Naive thymus-derived CD8-positive, alpha-beta T cell (primary cell): ENCODE data around the gene ABCA12. TPM values are rescaled to one million over a fixed set of nuclear protein-coding genes. Genes with fewer than 3 reads are reported as not detected.

Source experiments
- ATAC-seq, 2 donors: fragments of 150-1000 bp; cut with Tn5 transposase in 1 of 2; sonication (Bioruptor Pico), chemical (Tn5 transposase) in 1 of 2; 1 replicate in 1 of 2; 2 replicates in 1 of 2; pipeline ENCODE4 v1.10.0; 2021; ENCODE audit warnings: mild to moderate bottlenecking in 2 of 2, moderate library complexity in 2 of 2
- POLR2A ChIA-PET: fragments of 350-600 bp; sonication (Branson Sonifier 250); formaldehyde crosslinking; loops from one replicate; lab custom pipeline; 2021; ENCODE audit warnings: antibody characterized with exemption; lab: Charles Lee
- DNase-seq, 10 donors: peaks; one replicate each; pipeline versions ENCODE4 v3.0.0 to v3.0.0-alpha.2; 2020 to 2022
- H3K27ac Mint-ChIP-seq, 10 donors: one replicate each; pipeline ENCODE4 v1.8.0; 2020 to 2022; ENCODE audit warnings: mild to moderate bottlenecking in 10 of 10, mixed read lengths in 10 of 10, moderate library complexity in 4 of 10, inconsistent platforms in 1 of 10
- H3K27me3 Mint-ChIP-seq, 5 donors: one replicate each; pipeline ENCODE4 v1.8.0; 2021 to 2022; ENCODE audit warnings: mixed read lengths in 5 of 5
- H3K36me3 Mint-ChIP-seq, 3 donors: one replicate each; pipeline ENCODE4 v1.8.0; 2020 to 2022; ENCODE audit warnings: mixed read lengths in 3 of 3, mild to moderate bottlenecking in 2 of 3, inconsistent platforms in 1 of 3
- H3K4me1 Mint-ChIP-seq, 4 donors: one replicate each; pipeline ENCODE4 v1.8.0; 2021 to 2022; ENCODE audit warnings: mixed read lengths in 4 of 4
- H3K4me3 Mint-ChIP-seq, 10 donors: one replicate each; pipeline ENCODE4 v1.8.0; 2020 to 2022; ENCODE audit warnings: mild to moderate bottlenecking in 10 of 10, mixed read lengths in 10 of 10, moderate library complexity in 6 of 10, inconsistent platforms in 1 of 10
- H3K9me3 Mint-ChIP-seq, 9 donors: one replicate each; pipeline ENCODE4 v1.8.0; 2020 to 2022; ENCODE audit warnings: mixed read lengths in 9 of 9, mild to moderate bottlenecking in 3 of 9, inconsistent platforms in 1 of 9, moderate library complexity in 1 of 9
- polyA plus RNA-seq, 3 donors: library from polyadenylated mRNA; unstranded; fragments of 300-500 nt; fragmentation: Illumina TruSeq; gene quantifications; one replicate each; pipeline ENCODE4 v1.2.3, GENCODE V29; 2021
- total RNA-seq, 8 experiments: library from RNA in 2 of 8; stranded (reverse) in 2 of 8; gene quantifications; one replicate each; pipeline ENCODE4 v1.2.3 and lab custom pipeline; 2021 to 2026

The ABCA12 gene
- total and polyA plus RNA-seq, 5 experiments from 2014 or later = not detected

- no peaks in the 10 kb centered on the region for H3K4me1 Mint-ChIP-seq
- H3K27me3 Mint-ChIP-seq = peaks cover 0 to 9% (median 3%) of the 10 kb centered on the region in 5 donors
- DNase-seq = no peak
- no peak overlapping the region for H3K4me3 Mint-ChIP-seq
- no peaks in the 10 kb centered on the region for H3K36me3 Mint-ChIP-seq
- H3K9me3 Mint-ChIP-seq = peaks cover 0 to 10% (median 0%) of the 10 kb centered on the region in 9 donors
- ATAC-seq = no peak
- POLR2A ChIA-PET = no interaction called here
- no peak overlapping the region for H3K27ac Mint-ChIP-seq
Measured at GRCh38 chr2:214881647-214882202, 256.7 kb downstream of the ABCA12 start.

Other genes with a start within 250 kb of the ABCA12 start
- 100 to 1,000 TPM in 1 of 2 experiments, 10 to 100 TPM in 1; 94.7 to 102 TPM for gene ATIC, start 173.4 kb upstream of the ABCA12 start, total RNA-seq
- gene ATIC, start 173.4 kb upstream of the ABCA12 start, polyA plus RNA-seq = 100 to 1,000 TPM; 159 to 184 (median 184) TPM